Transverse colon (tissue), 4 donors: Measurements from ENCODE around the gene SREK1IP1. TPM values are rescaled to one million over a fixed set of nuclear protein-coding genes. Genes with fewer than 3 reads are reported as not detected.

Experiments used
- DNase-seq: peaks from one replicate; pipeline ENCODE4 v3.0.0-alpha.2; 2019
- H3K27ac ChIP-seq, 4 donors: fragments of 200-600 bp; sonication (generic); 2 replicates each; pipeline ENCODE4 v1.5.1; 2016 to 2018; ENCODE audit warnings: inconsistent platforms in 4 of 4
- H3K27me3 ChIP-seq: fragments of 200-600 bp; sonication (generic); 2 replicates; pipeline ENCODE4 v1.5.1; 2017; ENCODE audit warnings: inconsistent platforms
- H3K36me3 ChIP-seq, 4 donors: fragments of 200-600 bp; sonication (generic); 2 replicates each; pipeline ENCODE4 v1.5.1; 2017 to 2019; ENCODE audit warnings: inconsistent platforms in 4 of 4
- H3K4me1 ChIP-seq, 4 donors: fragments of 200-600 bp; sonication (generic); 2 replicates each; pipeline ENCODE4 v1.5.1; 2017 to 2020; ENCODE audit warnings: inconsistent platforms in 4 of 4
- H3K4me3 ChIP-seq, 4 donors: fragments of 200-600 bp; sonication (generic); 1 replicate in 1 of 4; 2 replicates in 3 of 4; pipeline versions ENCODE4 v1.5.1 to v1.6.1; 2017 to 2019; ENCODE audit warnings: inconsistent platforms in 4 of 4
- H3K9me3 ChIP-seq, 2 donors: fragments of 200-600 bp; sonication (generic); 2 replicates each; pipeline ENCODE4 v1.5.1; 2017 to 2019; ENCODE audit warnings: inconsistent platforms in 2 of 2
- CTCF ChIP-seq, 5 experiments: fragments of 200-600 bp in 3 of 5; fragments of 450-650 bp in 2 of 5; sonication (generic) in 3 of 5; IDR thresholded peaks; 1 replicate in 2 of 5; 2 replicates in 3 of 5; pipeline ENCODE4 v1.5.1; 2016 to 2017; ENCODE audit warnings: antibody characterized with exemption in 5 of 5, inconsistent platforms in 3 of 5, mild to moderate bottlenecking in 2 of 5, moderate library complexity in 1 of 5
- EP300 ChIP-seq: sonication (generic); formaldehyde crosslinking; IDR thresholded peaks from one replicate; pipeline ENCODE4 v1.6.1; 2017; ENCODE audit warnings: antibody characterized with exemption, low read depth
- POLR2A ChIP-seq: fragments of 450-650 bp; IDR thresholded peaks from one replicate; pipeline ENCODE4 v1.6.1; 2016; ENCODE audit warnings: antibody characterized with exemption, mild to moderate bottlenecking, moderate library complexity
- POLR2AphosphoS5 ChIP-seq, 3 donors: sonication (generic); formaldehyde crosslinking; IDR thresholded peaks; one replicate each; pipeline ENCODE4 v1.6.1; 2016; ENCODE audit warnings: antibody characterized with exemption in 3 of 3
- WGBS, 2 donors: methylation state at CpG; one replicate each; pipeline ENCODE4 v1.1.5; 2018; ENCODE audit warnings: low coverage in 1 of 2; 5-methylcytosine and 5-hydroxymethylcytosine counted together
- in situ Hi-C, 4 donors: fragments of 200-750 bp; cut with MboI; loops; one replicate each; pipeline versions ENCODE4 v1.15.0 to v1.15.1; 2017; ENCODE audit warnings: low sequenced_read_pairs in 3 of 4, low pct_ligation_motif_present in 1 of 4, low pct_unique_long_range_greater_than_20kb in 1 of 4
- intact Hi-C: fragments of 100-400 bp; cut with DNase I; formaldehyde crosslinking; loops from one replicate; pipeline ENCODE4 v1.15.1; 2023; ENCODE audit warnings: low total_unique reads
- total RNA-seq, 4 donors: library from RNA; depleted of rRNA; stranded (reverse); fragments of >200 nt; gene quantifications; one replicate each; pipeline ENCODE4 v1.1.0, GENCODE V29; 2016

SREK1IP1 gene
- total RNA-seq, 4 donors from 2014 or later: 4.0 to 14.1 (median 7.0) TPM

- no peaks in the 10 kb centered on the region for H3K4me1 ChIP-seq
- 60 to 76% methylated on average over 2 to 3 of the region's 3 CpGs for WGBS, 2 donors
- no peaks in the 10 kb centered on the region for H3K27me3 ChIP-seq
- H3K9me3 ChIP-seq: no peaks in the 10 kb centered on the region
- no peak overlapping the region for H3K27ac ChIP-seq
- H3K4me3 ChIP-seq: no peak overlapping the region
- TF ChIP-seq EP300 (no peak), POLR2A (no peak), POLR2AphosphoS5 (IDR thresholded peaks at IDR 0.05) (no peak), CTCF (IDR thresholded peaks at IDR 0.05) (no peak)
- no peak for DNase-seq
- intact Hi-C loops: no loop called here
- in situ Hi-C loops: no loop called here
- no peaks in the 10 kb centered on the region for H3K36me3 ChIP-seq
Observed at GRCh38 chr5:64671678-64672077, 96.8 kb downstream of the SREK1IP1 start.

GRCh38 chr5:64670277-64670676 is 98.2 kb downstream of the SREK1IP1 start:
- Histone ChIP-seq H3K27me3 (no peaks in the 10 kb centered on the region), H3K36me3 (no peaks in the 10 kb centered on the region), H3K4me3 (no peak overlapping the region), H3K27ac (no peak overlapping the region), H3K9me3 (no peaks in the 10 kb centered on the region), H3K4me1 (no peaks in the 10 kb centered on the region)
- 72 to 85% methylated on average over 1 of the region's 1 CpG for WGBS, 2 donors
- no peak for TF ChIP-seq POLR2A
- TF ChIP-seq POLR2AphosphoS5 (IDR thresholded peaks at IDR 0.05): no peak
- no peak for TF ChIP-seq CTCF (IDR thresholded peaks at IDR 0.05)
- no peak for TF ChIP-seq EP300
- no peak for DNase-seq
- in situ Hi-C loops (no loop called here), intact Hi-C loops (no loop called here)

Other genes starting within 250 kb of the SREK1IP1 start
- gene SHISAL2B, start 78.2 kb downstream of the SREK1IP1 start, total RNA-seq: not detected
- gene CWC27, start 239 bp upstream of the SREK1IP1 start, total RNA-seq: 10 to 100 TPM in 2 of 4 donors, 1 to 10 TPM in 1, not detected in 1; 9.6 to 36.2 (median 15.6) TPM